Uterus (tissue), 2 donors: Measurements from ENCODE around the gene MAN1B1.

Source experiments
- POLR2A ChIP-seq, 2 donors: fragments of 450-650 bp; IDR thresholded peaks; one replicate each; pipeline ENCODE4 v1.6.1; 2016; ENCODE audit warnings: antibody characterized with exemption in 2 of 2, mild to moderate bottlenecking in 1 of 2, moderate library complexity in 1 of 2
- TF ChIP-seq, protein P1 (sequence below), 4 experiments: fragments of 200-600 bp in 2 of 4; fragments of 450-650 bp in 2 of 4; sonication (generic) in 2 of 4; IDR thresholded peaks; one replicate each; pipeline ENCODE4 v1.5.1; 2016 to 2019; ENCODE audit warnings: antibody characterized with exemption in 4 of 4, mild to moderate bottlenecking in 2 of 4, moderate library complexity in 1 of 4

- TF ChIP-seq, protein P1, sequence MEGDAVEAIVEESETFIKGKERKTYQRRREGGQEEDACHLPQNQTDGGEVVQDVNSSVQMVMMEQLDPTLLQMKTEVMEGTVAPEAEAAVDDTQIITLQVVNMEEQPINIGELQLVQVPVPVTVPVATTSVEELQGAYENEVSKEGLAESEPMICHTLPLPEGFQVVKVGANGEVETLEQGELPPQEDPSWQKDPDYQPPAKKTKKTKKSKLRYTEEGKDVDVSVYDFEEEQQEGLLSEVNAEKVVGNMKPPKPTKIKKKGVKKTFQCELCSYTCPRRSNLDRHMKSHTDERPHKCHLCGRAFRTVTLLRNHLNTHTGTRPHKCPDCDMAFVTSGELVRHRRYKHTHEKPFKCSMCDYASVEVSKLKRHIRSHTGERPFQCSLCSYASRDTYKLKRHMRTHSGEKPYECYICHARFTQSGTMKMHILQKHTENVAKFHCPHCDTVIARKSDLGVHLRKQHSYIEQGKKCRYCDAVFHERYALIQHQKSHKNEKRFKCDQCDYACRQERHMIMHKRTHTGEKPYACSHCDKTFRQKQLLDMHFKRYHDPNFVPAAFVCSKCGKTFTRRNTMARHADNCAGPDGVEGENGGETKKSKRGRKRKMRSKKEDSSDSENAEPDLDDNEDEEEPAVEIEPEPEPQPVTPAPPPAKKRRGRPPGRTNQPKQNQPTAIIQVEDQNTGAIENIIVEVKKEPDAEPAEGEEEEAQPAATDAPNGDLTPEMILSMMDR (IDR thresholded peaks at IDR 0.05) = no peak
- no peak for TF ChIP-seq POLR2A (IDR thresholded peaks at IDR 0.05)
Measured at GRCh38 chr9:137037483-137037882, 49.3 kb upstream of the MAN1B1 start.
